Aorta (tissue), 5 donors: ENCODE results near the gene BMP6. TPM values are rescaled to one million over a fixed set of nuclear protein-coding genes. Genes with fewer than 3 reads are reported as not detected.
A peak's percentile ranks its signal among the peaks of the same experiment; 100 is the strongest.
"Not testable (repeated sequence)": the region's sequence is repeated elsewhere in the genome, so short reads cannot be mapped to it uniquely, and the experiment has no call there.

Experiments
- ATAC-seq: fragments of 200-7000 bp; cut with Tn5 transposase; one replicate; pipeline ENCODE4 v1.9.1; 2022; ENCODE audit warnings: moderate library complexity; ENCODE audit not compliant: low FRiP score
- DNase-seq, 2 donors: peaks; one replicate each; pipeline ENCODE4 v3.0.0-alpha.2; 2020
- H3K27ac ChIP-seq, 2 donors: one replicate each; pipeline ENCODE4 v1.5.1; 2013; ENCODE audit warnings: low read length in 2 of 2, mild to moderate bottlenecking in 2 of 2, moderate library complexity in 2 of 2, control low read depth in 1 of 2, inconsistent platforms in 1 of 2, low read depth in 1 of 2
- H3K27me3 ChIP-seq, 2 donors: one replicate each; pipeline ENCODE4 v1.6.1; 2013; ENCODE audit warnings: control low read depth in 1 of 2, low read length in 1 of 2, mild to moderate bottlenecking in 1 of 2, moderate library complexity in 1 of 2; ENCODE audit not compliant: insufficient read depth in 2 of 2, control insufficient read depth in 1 of 2
- H3K36me3 ChIP-seq, 2 donors: one replicate each; pipeline ENCODE4 v1.6.1; 2013; ENCODE audit warnings: control low read depth in 1 of 2, low read length in 1 of 2, mild to moderate bottlenecking in 1 of 2; ENCODE audit not compliant: insufficient read depth in 2 of 2, control insufficient read depth in 1 of 2
- H3K4me1 ChIP-seq, 2 donors: one replicate each; pipeline ENCODE4 v1.6.1; 2013; ENCODE audit warnings: low read length in 2 of 2, control low read depth in 1 of 2, mild to moderate bottlenecking in 1 of 2, moderate library complexity in 1 of 2; ENCODE audit not compliant: insufficient read depth in 2 of 2, control insufficient read depth in 1 of 2
- H3K4me3 ChIP-seq, 2 donors: one replicate each; pipeline ENCODE4 v1.5.1; 2013; ENCODE audit warnings: low read length in 2 of 2, control low read depth in 1 of 2, mild to moderate bottlenecking in 1 of 2
- H3K9me3 ChIP-seq: one replicate; pipeline ENCODE4 v1.6.1; 2013; ENCODE audit warnings: mild to moderate bottlenecking, low read length; ENCODE audit not compliant: control insufficient read depth
- WGBS, 2 donors: extraction: QIAGEN DNeasy Blood & Tissue Kit; methylation state at CpG; one replicate each; pipeline ENCODE4 v1.1.7; 2013; 5-methylcytosine and 5-hydroxymethylcytosine counted together
- intact Hi-C, 2 donors: fragments of 100-400 bp; cut with DNase I; formaldehyde crosslinking; loops; one replicate each; pipeline versions ENCODE4 v1.14.2 to v1.15.0; 2022
- polyA plus RNA-seq, 2 donors: library from polyadenylated mRNA; stranded (reverse); fragments of 200-250 nt; gene quantifications; one replicate each; pipeline ENCODE4 v1.2.3, GENCODE V29; 2013
- total RNA-seq, 2 donors: library from RNA; stranded (reverse); fragmentation: NEBNext Ultra II Directional; extraction: Animal tissue kit (Norgen Biotek cat#: 25700); gene quantifications; one replicate each; pipeline ENCODE4 v1.2.1, GENCODE V29; 2021
- donor health status: healthy with polysubstance abuse.
- donor health status: Bipolar disorder and iron deficiency.
- donor health status: DM: no; HTN: no; CAD: no.
- donor health status: DM: no; HTN: no; CAD: no.
- donor health status: DM: yes; HTN: yes; CAD: no.

The BMP6 gene
- total and polyA plus RNA-seq, 4 donors: 1.2 to 5.2 (median 4.0) TPM

DNA sequence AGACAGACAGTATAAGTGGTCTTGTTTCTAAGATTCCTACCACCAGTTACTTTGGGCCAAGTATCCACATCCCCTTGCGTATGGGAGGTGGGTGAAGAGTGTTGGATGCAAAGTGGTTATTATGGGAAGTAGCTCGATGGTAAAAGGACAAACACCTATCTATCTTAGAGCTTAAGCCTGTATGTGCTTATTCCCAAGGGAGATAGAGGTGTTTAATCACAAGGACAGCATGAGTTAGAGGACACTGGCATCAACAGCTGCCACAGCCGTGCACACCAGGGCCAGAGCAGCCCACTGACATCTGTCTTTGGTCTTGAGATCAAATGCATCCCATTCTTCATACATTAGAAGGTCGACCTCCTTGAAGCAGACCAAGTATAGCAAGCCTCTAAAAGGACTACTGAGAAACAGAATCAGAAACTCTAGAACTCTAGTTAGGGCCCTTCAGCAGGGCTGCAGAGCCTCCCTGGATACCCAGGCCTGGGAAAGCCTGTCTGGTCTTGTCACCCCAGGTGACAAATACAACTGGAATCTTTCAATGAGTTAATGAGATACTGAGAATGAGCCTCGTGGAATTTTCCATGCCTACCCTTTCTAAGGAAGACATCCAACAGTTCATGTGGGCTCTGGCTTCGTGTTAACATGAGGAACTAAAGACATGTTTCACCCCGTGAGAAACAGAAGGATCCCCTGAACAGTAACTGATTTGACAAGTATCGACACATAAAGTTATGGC lies 156.0 kb downstream of the BMP6 start:
- intact Hi-C loops: no loop called here
- 85 to 87% methylated on average over 8 of the region's 8 CpGs for WGBS, 2 donors
- ATAC-seq (no peak), DNase-seq (no peak)
- H3K27me3 ChIP-seq: no peaks in the 10 kb centered on the region
- no peaks in the 10 kb centered on the region for H3K4me1 ChIP-seq
- no peak overlapping the region for H3K27ac ChIP-seq
- H3K36me3 ChIP-seq: peaks cover 19 to 21% of the 10 kb centered on the region in 2 donors
- H3K4me3 ChIP-seq: no peak overlapping the region
- H3K9me3 ChIP-seq: no peaks in the 10 kb centered on the region

GRCh38 chr6:7882505-7883257 lies 156.8 kb downstream of the BMP6 start:
- H3K27me3 ChIP-seq: no peaks in the 10 kb centered on the region
- peaks cover 19 to 23% of the 10 kb centered on the region in 2 donors for H3K36me3 ChIP-seq
- 91 to 93% methylated on average over 19 of the region's 19 CpGs for WGBS, 2 donors
- DNase-seq: no peak
- no peak for ATAC-seq
- H3K4me1 ChIP-seq: no peaks in the 10 kb centered on the region
- no peaks in the 10 kb centered on the region for H3K9me3 ChIP-seq
- no peak overlapping the region for H3K27ac ChIP-seq
- H3K4me3 ChIP-seq: no peak overlapping the region
- intact Hi-C loops: no loop called here

GRCh38 chr6:7883381-7883780 lies 157.5 kb downstream of the BMP6 start:
- Histone ChIP-seq H3K4me1 (no peaks in the 10 kb centered on the region), H3K27me3 (no peaks in the 10 kb centered on the region), H3K36me3 (peaks cover 19 to 23% of the 10 kb centered on the region in 2 donors), H3K27ac (no peak overlapping the region), H3K9me3 (no peaks in the 10 kb centered on the region), H3K4me3 (no peak overlapping the region)
- ATAC-seq (no peak), DNase-seq (no peak)
- WGBS, 2 donors: 66 to 69% methylated on average over 8 of the region's 8 CpGs
- intact Hi-C loops: no loop called here

DNA sequence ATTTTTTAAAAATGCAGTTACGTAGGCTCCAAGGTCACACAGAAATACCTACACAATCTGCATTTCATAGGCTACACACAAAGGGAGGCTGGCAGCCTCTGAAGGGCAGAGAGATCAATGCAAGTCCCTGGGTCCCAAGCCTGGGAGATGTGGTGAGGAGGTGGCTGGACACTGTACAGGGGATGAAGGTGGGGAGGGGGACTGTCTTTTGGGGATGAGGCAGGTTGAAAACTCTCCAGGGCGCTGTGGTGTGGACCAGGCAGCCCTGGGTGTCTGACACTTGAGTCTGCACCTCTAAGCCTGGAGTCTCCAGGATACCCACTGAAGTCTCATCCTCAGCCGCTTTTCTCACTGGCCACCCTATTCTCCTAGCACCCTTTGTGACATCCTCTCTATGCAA lies 160.2 kb downstream of the BMP6 start:
- Histone ChIP-seq H3K27me3 (no peaks in the 10 kb centered on the region), H3K4me1 (no peaks in the 10 kb centered on the region), H3K27ac (no peak overlapping the region), H3K4me3 (no peak overlapping the region), H3K9me3 (no peaks in the 10 kb centered on the region), H3K36me3 (peaks cover 16 to 22% of the 10 kb centered on the region in 2 donors)
- ATAC-seq (no peak), DNase-seq (no peak)
- intact Hi-C loops: no loop called here
- WGBS, 2 donors: 97 to 98% methylated on average over 3 of the region's 3 CpGs

GRCh38 chr6:7887278-7887991 lies 161.5 kb downstream of the BMP6 start:
- no peak overlapping the region for H3K4me3 ChIP-seq
- H3K27me3 ChIP-seq: no peaks in the 10 kb centered on the region
- no peaks in the 10 kb centered on the region for H3K9me3 ChIP-seq
- peaks cover 10 to 15% of the 10 kb centered on the region in 2 donors for H3K36me3 ChIP-seq
- WGBS, 2 donors: 94 to 95% methylated on average over 21 of the region's 21 CpGs
- no peak overlapping the region for H3K27ac ChIP-seq
- no peak for ATAC-seq
- H3K4me1 ChIP-seq: no peaks in the 10 kb centered on the region
- DNase-seq: no peak
- intact Hi-C loops: no loop called here

GRCh38 chr6:7888587-7889357 lies 162.9 kb downstream of the BMP6 start:
- DNase-seq: no peak
- no peak overlapping the region for H3K27ac ChIP-seq
- 81 to 87% methylated on average over 25 of the region's 25 CpGs for WGBS, 2 donors
- H3K4me3 ChIP-seq: no peak overlapping the region
- peaks cover 5 to 12% of the 10 kb centered on the region in 2 donors for H3K36me3 ChIP-seq
- H3K27me3 ChIP-seq: no peaks in the 10 kb centered on the region
- H3K4me1 ChIP-seq: no peaks in the 10 kb centered on the region
- ATAC-seq: peak; percentile 20
- no peaks in the 10 kb centered on the region for H3K9me3 ChIP-seq
- intact Hi-C loops: no loop called here

DNA sequence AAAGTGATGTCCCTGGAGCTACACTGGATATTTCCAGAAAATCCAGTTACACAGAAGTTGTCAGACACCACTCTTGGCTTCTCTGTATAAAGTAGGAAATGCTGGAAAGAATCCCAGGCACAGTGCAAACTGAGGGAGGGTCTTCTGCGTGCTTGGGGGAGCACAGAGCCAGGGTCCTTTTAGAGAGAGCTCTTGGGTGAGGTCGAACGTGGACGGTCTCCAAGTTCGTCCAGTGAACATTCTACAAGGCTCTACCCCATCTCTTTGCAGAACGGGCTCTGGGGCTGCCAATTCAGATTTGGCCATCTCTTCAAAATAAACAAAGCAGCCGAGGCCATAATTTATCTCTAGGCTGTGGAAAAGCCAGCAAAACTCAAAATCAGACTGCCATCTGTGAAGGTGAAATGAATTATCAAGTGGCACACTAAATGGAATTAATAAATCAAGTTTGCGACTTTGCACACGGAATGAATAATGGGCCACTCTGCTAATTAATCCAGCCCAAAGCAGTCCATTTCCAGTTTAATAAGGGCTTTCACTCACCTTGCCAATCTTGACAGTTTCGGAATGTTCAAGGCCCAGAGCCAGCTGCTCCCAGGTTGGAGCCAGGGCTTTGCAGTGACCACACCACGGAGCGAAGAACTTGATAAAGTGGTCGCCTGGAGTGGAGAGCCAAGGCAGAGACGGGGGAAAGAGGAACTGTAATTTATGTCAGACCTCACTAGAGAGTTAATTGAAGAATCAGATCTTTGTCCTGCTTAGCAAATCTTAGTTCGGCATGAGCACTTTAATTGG lies 165.4 kb downstream of the BMP6 start:
- WGBS, 2 donors: 22 to 27% methylated on average over 15 of the region's 15 CpGs
- H3K27ac ChIP-seq: no peak overlapping the region
- no peaks in the 10 kb centered on the region for H3K27me3 ChIP-seq
- intact Hi-C loops: no loop called here
- H3K4me1 ChIP-seq: no peaks in the 10 kb centered on the region
- H3K9me3 ChIP-seq: no peaks in the 10 kb centered on the region
- H3K36me3 ChIP-seq: peaks cover 8 to 10% of the 10 kb centered on the region in 2 donors
- DNase-seq: no peak
- ATAC-seq: no peak
- no peak overlapping the region for H3K4me3 ChIP-seq

GRCh38 chr6:7892367-7892766 lies 166.5 kb downstream of the BMP6 start:
- DNase-seq, H3K36me3 ChIP-seq: not testable (repeated sequence)
- 94% methylated on average over 4 of the region's 4 CpGs for WGBS, 2 donors

More at GRCh38 chr6:7892367-7892766, 166.5 kb downstream of the BMP6 start:
- H3K27ac ChIP-seq, H3K4me1 ChIP-seq, H3K27me3 ChIP-seq, H3K9me3 ChIP-seq, intact Hi-C loops, H3K4me3 ChIP-seq, ATAC-seq: not testable (repeated sequence)
